Sigmoid colon (tissue), 4 donors: ENCODE measurements around the gene JMJD4.

Experiments used
- EP300 ChIP-seq, 4 donors: sonication (generic); formaldehyde crosslinking; IDR thresholded peaks; one replicate each; pipeline ENCODE4 v1.6.1; 2017; ENCODE audit warnings: antibody characterized with exemption in 4 of 4
- POLR2A ChIP-seq, 2 donors: fragments of 450-650 bp; IDR thresholded peaks; one replicate each; pipeline ENCODE4 v1.6.1; 2016; ENCODE audit warnings: antibody characterized with exemption in 2 of 2, mild to moderate bottlenecking in 2 of 2, moderate library complexity in 2 of 2
- TF ChIP-seq, protein P1 (sequence below), 4 experiments: fragments of 450-650 bp in 3 of 4; fragments of 200-600 bp in 1 of 4; IDR thresholded peaks; one replicate each; pipeline ENCODE4 v1.5.1; 2016 to 2019; ENCODE audit warnings: antibody characterized with exemption in 4 of 4, mild to moderate bottlenecking in 3 of 4, moderate library complexity in 2 of 4

DNA sequence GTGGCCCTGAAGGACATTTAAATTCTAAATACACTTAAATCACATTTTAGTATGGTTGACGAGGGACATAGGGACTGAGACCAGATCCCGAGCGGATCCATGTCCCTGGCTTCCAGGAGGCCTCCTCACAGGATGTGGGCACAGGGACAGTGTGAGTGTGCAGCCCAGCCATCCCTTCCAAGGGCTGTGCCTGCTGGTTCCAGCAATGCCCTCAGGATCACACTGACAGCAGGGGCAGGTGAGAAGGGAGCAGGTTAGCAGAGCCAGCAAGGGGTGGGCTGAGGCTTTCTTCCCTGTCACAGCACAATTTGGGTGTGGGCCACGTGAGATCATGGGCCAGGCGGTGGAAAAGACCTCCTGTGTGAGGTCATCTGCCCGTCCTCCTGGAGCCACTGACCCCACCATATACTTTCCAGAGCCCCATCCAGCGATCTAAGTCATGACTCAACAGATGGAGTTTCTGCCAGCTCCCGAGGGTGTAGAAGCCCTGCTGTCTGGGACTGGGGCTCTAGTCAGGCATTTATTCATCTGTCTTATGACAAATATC, 43.4 kb upstream of the JMJD4 start:
- TF ChIP-seq, protein P1, sequence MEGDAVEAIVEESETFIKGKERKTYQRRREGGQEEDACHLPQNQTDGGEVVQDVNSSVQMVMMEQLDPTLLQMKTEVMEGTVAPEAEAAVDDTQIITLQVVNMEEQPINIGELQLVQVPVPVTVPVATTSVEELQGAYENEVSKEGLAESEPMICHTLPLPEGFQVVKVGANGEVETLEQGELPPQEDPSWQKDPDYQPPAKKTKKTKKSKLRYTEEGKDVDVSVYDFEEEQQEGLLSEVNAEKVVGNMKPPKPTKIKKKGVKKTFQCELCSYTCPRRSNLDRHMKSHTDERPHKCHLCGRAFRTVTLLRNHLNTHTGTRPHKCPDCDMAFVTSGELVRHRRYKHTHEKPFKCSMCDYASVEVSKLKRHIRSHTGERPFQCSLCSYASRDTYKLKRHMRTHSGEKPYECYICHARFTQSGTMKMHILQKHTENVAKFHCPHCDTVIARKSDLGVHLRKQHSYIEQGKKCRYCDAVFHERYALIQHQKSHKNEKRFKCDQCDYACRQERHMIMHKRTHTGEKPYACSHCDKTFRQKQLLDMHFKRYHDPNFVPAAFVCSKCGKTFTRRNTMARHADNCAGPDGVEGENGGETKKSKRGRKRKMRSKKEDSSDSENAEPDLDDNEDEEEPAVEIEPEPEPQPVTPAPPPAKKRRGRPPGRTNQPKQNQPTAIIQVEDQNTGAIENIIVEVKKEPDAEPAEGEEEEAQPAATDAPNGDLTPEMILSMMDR (IDR thresholded peaks at IDR 0.05) = no peak
- TF ChIP-seq POLR2A (IDR thresholded peaks at IDR 0.05) (no peak), EP300 (IDR thresholded peaks at IDR 0.05) (no peak)
